K562 (cell line): Measurements from ENCODE around the gene TLE4. TPM values are rescaled to one million over a fixed set of nuclear protein-coding genes. Genes with fewer than 3 reads are reported as not detected.

ENCODE experiments used
- ATAC-seq: fragments of 200-7000 bp; cut with Tn5 transposase; 3 replicates; pipeline ENCODE4 v1.9.1; 2020; ENCODE audit warnings: moderate library complexity
- BruUV-seq: library from RNA; stranded (reverse); fragments of 400-500 nt; replicated peaks from 2 replicates; lab custom pipeline; 2021; lab: Mats Ljungman, UMichigan
- CTCF ChIA-PET: fragments of 300-600 bp; formaldehyde crosslinking; extraction: SDS; loops from one replicate; lab custom pipeline; 2021; ENCODE audit warnings: low intra/inter-chr PET ratio; lab: Yijun Ruan, JAX
- POLR2A ChIA-PET: fragments of 300-600, 350-650 bp; sonication (Branson Sonifier 250); formaldehyde crosslinking; extraction: SDS; loops from one replicate; lab custom pipeline; 2021; ENCODE audit warnings: antibody characterized with exemption, inconsistent platforms; lab: Yijun Ruan, JAX
- DNase-seq, 4 experiments: peaks; one replicate each; pipeline versions ENCODE4 v3.0.0 to v3.0.0-alpha.2; 2011 to 2018; ENCODE audit warnings: low spot score in 3 of 4, mixed read lengths in 3 of 4; ENCODE audit errors: extremely low read depth in 1 of 4
- FAIRE-seq: peaks from 2 replicates; lab custom pipeline; 2011; peaks lifted over from hg19 to GRCh38; lab: Jason Lieb, UNC
- H2AFZ ChIP-seq: 2 replicates; pipeline ENCODE4 v1.6.0; 2011; ENCODE audit warnings: low read depth, low read length, control low read depth, inconsistent platforms
- H3K27ac ChIP-seq: fragments of 200-600 bp; 3 replicates; pipeline ENCODE4 v1.8.0; 2011; ENCODE audit warnings: low read depth, mild to moderate bottlenecking, control low read depth, inconsistent platforms, low read length, moderate library complexity, mixed read lengths; ENCODE audit errors: extremely low read depth
- H3K27me3 ChIP-seq, 2 experiments: fragments of 300-600 bp in 1 of 2; 2 replicates in 1 of 2; 3 replicates in 1 of 2; pipeline versions ENCODE4 v1.6.0 to v1.8.0; 2011; ENCODE audit warnings: inconsistent platforms in 2 of 2, low read length in 2 of 2, mild to moderate bottlenecking in 1 of 2, mixed read lengths in 1 of 2, moderate library complexity in 1 of 2; ENCODE audit not compliant: control insufficient read depth in 2 of 2, insufficient read depth in 2 of 2
- H3K36me3 ChIP-seq: fragments of 300-600 bp; 3 replicates; pipeline ENCODE4 v1.8.0; 2011; ENCODE audit warnings: mild to moderate bottlenecking, low read length, inconsistent platforms; ENCODE audit not compliant: control insufficient read depth, insufficient read depth
- H3K4me1 ChIP-seq, 2 experiments: fragments of 200-600 bp in 1 of 2; replicated peaks in 1 of 2; 2 replicates in 1 of 2; 3 replicates in 1 of 2; pipeline versions ENCODE4 v1.5.1 to v1.8.0; 2011; ENCODE audit warnings: inconsistent platforms in 2 of 2, low read length in 2 of 2, mild to moderate bottlenecking in 1 of 2, mixed read lengths in 1 of 2, moderate library complexity in 1 of 2; ENCODE audit not compliant: control insufficient read depth in 2 of 2, insufficient read depth in 2 of 2
- H3K4me2 ChIP-seq: 2 replicates; pipeline ENCODE4 v1.6.1; 2011; ENCODE audit warnings: low read length, control low read depth, inconsistent platforms, mixed read lengths; ENCODE audit not compliant: insufficient read depth
- H3K4me3 ChIP-seq: fragments of 200-600 bp; sonication (generic), shearing (Covaris generic); 2 replicates; pipeline ENCODE4 v1.5.1; 2016; ENCODE audit warnings: control low read depth, inconsistent platforms
- H3K79me2 ChIP-seq: fragments of 200-600 bp; 3 replicates; pipeline ENCODE4 v1.8.0; 2011; ENCODE audit warnings: low read length, inconsistent platforms; ENCODE audit not compliant: control insufficient read depth, insufficient read depth
- H3K9ac ChIP-seq, 2 experiments: 2 replicates each; pipeline versions ENCODE4 v1.6.0 to v1.6.1; 2011; ENCODE audit warnings: low read depth in 2 of 2, low read length in 2 of 2, control low read depth in 1 of 2, inconsistent platforms in 1 of 2, mild to moderate bottlenecking in 1 of 2, mixed read lengths in 1 of 2; ENCODE audit not compliant: insufficient read depth in 1 of 2
- H3K9me1 ChIP-seq: one replicate; pipeline ENCODE4 v1.6.0; 2011; ENCODE audit warnings: inconsistent platforms, mild to moderate bottlenecking, low read length, moderate library complexity; ENCODE audit not compliant: control insufficient read depth, insufficient read depth
- H3K9me3 ChIP-seq: replicated peaks from 2 replicates; pipeline ENCODE4 v1.5.1; 2011; ENCODE audit warnings: low read depth, low read length, inconsistent platforms; ENCODE audit not compliant: control insufficient read depth, insufficient read depth
- H4K20me1 ChIP-seq: replicated peaks from 2 replicates; pipeline ENCODE4 v1.6.1; 2011; ENCODE audit warnings: low read length, inconsistent platforms, mixed read lengths; ENCODE audit not compliant: control insufficient read depth, insufficient read depth
- ADNP ChIP-seq: fragments of 200-800 bp; sonication (Bioruptor generic); IDR thresholded peaks from 2 replicates; pipeline ENCODE4 v1.6.1; 2016; ENCODE audit warnings: missing genetic modification characterization, missing compliant biosample characterization
- ARNT ChIP-seq, 2 experiments: fragments of 450-650 bp; IDR thresholded peaks; 2 replicates each; pipeline ENCODE4 v1.6.1; 2016; ENCODE audit warnings: mild to moderate bottlenecking in 1 of 2
- BCOR ChIP-seq: fragments of 450-650 bp; IDR thresholded peaks from 2 replicates; pipeline ENCODE4 v1.6.1; 2016
- HDAC8 ChIP-seq: fragments of 450-650 bp; IDR thresholded peaks from 2 replicates; pipeline ENCODE4 v1.6.1; 2016; ENCODE audit warnings: mild to moderate bottlenecking, missing genetic modification characterization, moderate library complexity, missing compliant biosample characterization
- MIER1 ChIP-seq: fragments of 450-650 bp; IDR thresholded peaks from 2 replicates; pipeline ENCODE4 v1.6.1; 2016; ENCODE audit warnings: antibody characterized with exemption, mild to moderate bottlenecking, low read depth
- PCBP1 ChIP-seq: fragments of 200-400 bp; formaldehyde crosslinking; IDR thresholded peaks from 2 replicates; pipeline ENCODE4 v1.6.1; 2018; ENCODE audit warnings: mild to moderate bottlenecking, low read depth, low read length; ENCODE audit not compliant: poor library complexity, severe bottlenecking
- PHB2 ChIP-seq: fragments of 450-650 bp; IDR thresholded peaks from 2 replicates; pipeline ENCODE4 v1.6.1; 2017; ENCODE audit warnings: low read depth
- SMARCE1 ChIP-seq: fragments of 450-650 bp; IDR thresholded peaks from 2 replicates; pipeline ENCODE4 v1.7.1; 2016; ENCODE audit warnings: mild to moderate bottlenecking
- SP2 ChIP-seq: IDR thresholded peaks from 2 replicates; pipeline ENCODE4 v1.6.1; 2011; ENCODE audit warnings: mild to moderate bottlenecking, low read depth, low read length, moderate library complexity; ENCODE audit not compliant: poor library complexity, severe bottlenecking; ENCODE audit errors: extremely low read depth
- TAF15 ChIP-seq: fragments of 200-400 bp; formaldehyde crosslinking; IDR thresholded peaks from 2 replicates; pipeline ENCODE4 v1.6.1; 2017; ENCODE audit warnings: mild to moderate bottlenecking, low read depth, low read length, moderate library complexity
- THAP12 ChIP-seq: fragments of 250-450 bp; sonication (Bioruptor Pico); IDR thresholded peaks from 2 replicates; pipeline ENCODE4 v1.9.0; 2021; ENCODE audit warnings: mild to moderate bottlenecking, inconsistent platforms
- XRCC4 ChIP-seq: IDR thresholded peaks from one replicate; pipeline ENCODE4 v1.6.1; 2011; ENCODE audit not compliant: insufficient read depth, insufficient read length; ENCODE audit errors: extremely low read depth
- ZBTB2 ChIP-seq: fragments of 450-650 bp; IDR thresholded peaks from 2 replicates; pipeline ENCODE4 v1.6.1; 2016; ENCODE audit warnings: antibody characterized with exemption
- ZKSCAN3 ChIP-seq: fragments of 250-450 bp; sonication (Bioruptor Pico); IDR thresholded peaks from 2 replicates; pipeline ENCODE4 v1.4.0; 2020
- ZNF696 ChIP-seq: fragments of 250-450 bp; sonication (Bioruptor Pico); conservative IDR thresholded peaks from 2 replicates; pipeline ENCODE4 v1.4.0; 2020; ENCODE audit warnings: mild to moderate bottlenecking, moderate library complexity
- ZNF740 ChIP-seq, 3 experiments: fragments of 200-800 bp in 1 of 3; sonication (Bioruptor generic) in 1 of 3; sonication (generic) in 1 of 3; formaldehyde crosslinking in 1 of 3; IDR thresholded peaks; 2 replicates each; pipeline versions ENCODE4 v1.6.1 to v1.8.0; 2016 to 2022; ENCODE audit warnings: mild to moderate bottlenecking in 2 of 3, missing compliant biosample characterization in 2 of 3, missing genetic modification characterization in 2 of 3, missing genetic modification reagents in 1 of 3
- ZNF780A ChIP-seq: fragments of 250-450 bp; sonication (Bioruptor Pico); IDR thresholded peaks from 2 replicates; pipeline ENCODE4 v1.5.0; 2021; ENCODE audit warnings: mild to moderate bottlenecking
- WGBS: fragments of 100-300 bp; shearing (Covaris generic); methylation state at CpG from one replicate; pipeline ENCODE4 v1.1.6; 2016; ENCODE audit warnings: low coverage, mixed read lengths; ENCODE audit not compliant: insufficient coverage; ENCODE audit errors: missing lambda C conversion rate; 5-methylcytosine and 5-hydroxymethylcytosine counted together
- in situ Hi-C: fragments of 300-500 bp; cut with MboI; formaldehyde crosslinking; loops from 4 replicates; pipeline ENCODE4 v1.15.0; 2018; ENCODE audit warnings: inconsistent platforms, mixed read lengths
- intact Hi-C: fragments of 100-400 bp; cut with micrococcal nuclease; formaldehyde crosslinking; loops from 2 replicates; pipeline ENCODE4 v1.14.2; 2022
- polyA plus RNA-seq, 8 experiments: library from polyadenylated mRNA; depleted of rRNA in 4 of 8; stranded (reverse) in 5 of 8; unstranded in 3 of 8; fragments of >200 nt; fragmentation: Nextera tagmentation in 2 of 8; fragmentation: Illumina TruSeq in 1 of 8; extraction: Ambion mirVana in 2 of 8; extraction: Trizol in 1 of 8; gene quantifications; 2 replicates each; pipeline versions ENCODE4 v1.2.1 to v1.2.3, GENCODE V29; 2011 to 2014; ENCODE audit warnings: inconsistent platforms in 1 of 8, missing spikeins in 1 of 8
- total RNA-seq, 7 experiments: library from RNA; depleted of rRNA in 6 of 7; stranded (reverse); fragments of >200 nt in 6 of 7; fragmentation: Illumina TruSeq in 2 of 7; extraction: Trizol in 2 of 7; gene quantifications; 2 replicates each; pipeline versions ENCODE4 v1.2.1 to v1.2.3, GENCODE V29; 2011 to 2021; ENCODE audit warnings: low replicate concordance in 1 of 7

The TLE4 gene
- total and polyA plus RNA-seq, 9 of the 15 experiments (the other 6 are each of a cell fraction or from before 2014, with no cell fraction given), result 1.1 to 8.8 (median 5.7) TPM

DNA sequence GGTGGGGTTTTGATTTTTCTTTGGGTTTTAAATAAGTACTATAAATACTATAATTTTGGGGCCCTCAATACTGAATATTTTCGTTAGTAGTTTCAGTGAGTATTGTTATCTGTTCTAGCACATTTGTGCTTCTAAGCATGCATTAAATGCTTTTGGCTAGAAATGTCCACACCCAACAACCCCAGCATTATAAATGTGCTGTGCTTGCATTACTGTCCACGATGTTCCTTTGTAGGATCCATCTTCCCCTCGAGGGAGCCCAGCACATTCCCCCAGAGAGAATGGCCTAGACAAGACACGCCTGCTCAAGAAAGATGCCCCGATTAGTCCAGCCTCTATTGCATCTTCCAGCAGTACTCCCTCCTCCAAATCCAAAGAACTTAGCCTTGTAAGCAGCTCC, 134.7 kb downstream of the TLE4 start:
- ATAC-seq, result no peak
- POLR2A ChIA-PET, result no interaction called here

GRCh38 chr9:79707589-79707988, 135.8 kb downstream of the TLE4 start:
- Histone ChIP-seq H3K4me3 (no peak overlapping the region), H3K36me3 (no peaks in the 10 kb centered on the region), H3K9me1 (no peaks in the 10 kb centered on the region), H3K27me3 (no peaks in the 10 kb centered on the region), H2AFZ (no peak overlapping the region), H4K20me1 (no peaks in the 10 kb centered on the region), H3K4me1 (no peaks in the 10 kb centered on the region), H3K4me2 (no peak overlapping the region), H3K79me2 (no peaks in the 10 kb centered on the region), H3K9ac (no peak overlapping the region), H3K27ac (no peak overlapping the region), H3K9me3 (no peaks in the 10 kb centered on the region)
- intact Hi-C loops (no loop called here), in situ Hi-C loops (no loop called here)
- FAIRE-seq, result no peak
- no peak for DNase-seq
- ATAC-seq, result no peak
- WGBS, result 25% methylated on average over 2 of the region's 2 CpGs
- ChIA-PET POLR2A (no interaction called here), CTCF (no interaction called here)
- BruUV-seq, result no TSS peak
- TF ChIP-seq ZKSCAN3 (CRISPR knock-in tag) (no peak), SMARCE1 (no peak), SP2 (no peak), BCOR (no peak), ZNF696 (CRISPR knock-in tag) (no peak), ARNT (IDR thresholded peaks at IDR 0.05) (no peak), ZNF740 (CRISPR knock-in tag; IDR thresholded peaks at IDR 0.05) (no peak), ZNF740 (tag; IDR thresholded peaks at IDR 0.05) (no peak), ZBTB2 (no peak), THAP12 (CRISPR knock-in tag) (no peak)

More for the DNA sequence above, 134.7 kb downstream of the TLE4 start:
- H2AFZ ChIP-seq, result no peak overlapping the region
- H3K4me2 ChIP-seq, result no peak overlapping the region
- no peaks in the 10 kb centered on the region for H3K4me1 ChIP-seq
- H4K20me1 ChIP-seq, result no peaks in the 10 kb centered on the region
- no peak overlapping the region for H3K4me3 ChIP-seq
- no peak overlapping the region for H3K9ac ChIP-seq
- no peak overlapping the region for H3K27ac ChIP-seq
- CTCF ChIA-PET, result no interaction called here
- no peak for TF ChIP-seq PHB2
- no peak for TF ChIP-seq TAF15
- TF ChIP-seq HDAC8 (tag), result no peak
- TF ChIP-seq ZNF780A, result no peak
- TF ChIP-seq MIER1, result no peak
- no peak for TF ChIP-seq XRCC4
- no peak for TF ChIP-seq PCBP1
- no peak for TF ChIP-seq ADNP (tag)
- 26% methylated on average over 5 of the region's 5 CpGs for WGBS
- no peaks in the 10 kb centered on the region for H3K79me2 ChIP-seq
- BruUV-seq, result no TSS peak
- no peak for FAIRE-seq
- H3K9me3 ChIP-seq, result no peaks in the 10 kb centered on the region
- DNase-seq, result no peak
- in situ Hi-C loops, result no loop called here
- no peaks in the 10 kb centered on the region for H3K9me1 ChIP-seq
- no peaks in the 10 kb centered on the region for H3K27me3 ChIP-seq
- intact Hi-C loops, result no loop called here
- H3K36me3 ChIP-seq, result no peaks in the 10 kb centered on the region
